ENCODE measurements around the gene DPP6. TPM values are rescaled to one million over a fixed set of nuclear protein-coding genes. Genes with fewer than 3 reads are reported as not detected.

DPP6 gene
- total RNA-seq, 1 experiment from 2014 or later, result not detected

DNA sequence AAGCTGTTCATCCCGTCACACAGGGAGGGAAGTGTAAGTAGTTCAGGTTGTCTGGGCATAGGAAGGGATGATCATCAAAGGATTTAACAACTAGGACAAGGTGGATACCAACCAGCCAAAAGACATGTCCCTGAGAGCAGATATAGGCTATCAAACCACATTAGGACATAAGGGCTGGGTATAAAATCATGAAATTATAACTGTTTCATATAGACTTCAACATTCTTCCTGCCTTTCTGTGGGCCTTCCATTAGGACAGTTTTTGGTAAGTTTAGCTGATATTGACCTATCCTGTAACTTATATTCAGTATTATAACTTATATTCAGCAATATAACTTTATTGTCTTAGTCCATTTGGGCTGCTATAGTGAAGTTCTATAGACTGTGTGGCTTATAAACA is 759.8 kb downstream of the DPP6 start:
- DNase-seq (ENCODE audit: low spot score), result no peak

DNA sequence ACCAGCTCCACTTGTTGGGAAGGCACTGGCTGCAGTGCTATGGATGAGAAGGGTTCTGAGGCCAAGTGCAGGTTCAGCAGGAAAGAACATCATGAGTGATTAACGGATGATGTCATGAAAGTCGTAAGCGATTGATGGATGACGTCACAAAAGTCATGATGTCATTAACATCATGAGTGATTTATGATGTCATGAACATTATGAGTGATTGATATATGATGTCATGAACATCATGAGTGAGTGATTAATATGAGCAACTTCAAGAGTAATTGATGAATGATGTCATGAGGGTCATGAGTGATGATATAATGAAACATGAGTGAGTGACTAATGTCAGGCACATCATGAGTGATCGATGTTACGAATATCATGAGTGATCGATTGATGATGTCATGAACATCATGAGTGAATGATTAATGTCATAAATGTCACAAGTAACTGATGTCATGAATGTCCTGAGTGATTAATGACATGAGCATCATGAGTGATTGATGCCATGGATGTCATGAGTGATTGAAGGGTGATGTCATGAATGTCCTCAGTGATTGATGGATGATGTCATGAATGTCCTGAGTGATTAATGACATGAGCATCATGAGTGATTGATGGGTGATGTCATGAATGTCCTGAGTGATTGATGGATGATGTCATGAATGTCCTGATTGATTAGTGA is 765.2 kb downstream of the DPP6 start:
- DNase-seq (ENCODE audit: low spot score), result no peak

DNA sequence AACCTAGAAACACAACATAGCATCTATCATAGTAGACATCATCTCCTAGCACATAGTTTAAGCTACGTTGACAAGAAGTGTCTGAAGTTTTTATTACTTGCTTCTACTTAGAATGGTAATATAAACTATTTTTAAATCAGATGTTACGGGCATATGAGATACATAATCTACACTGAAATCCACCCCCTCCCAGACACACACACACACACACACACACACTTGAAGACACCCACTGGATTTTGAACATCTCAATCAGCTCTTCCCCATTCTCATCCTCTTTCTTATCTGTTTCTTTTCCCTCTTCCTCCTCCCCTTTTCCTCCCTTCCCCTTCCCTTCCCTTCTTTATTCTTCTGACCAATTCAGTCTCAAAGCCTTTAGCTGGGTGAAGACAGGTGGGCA is 774.8 kb downstream of the DPP6 start:
- no peak for DNase-seq (ENCODE audit: low spot score)

DNA sequence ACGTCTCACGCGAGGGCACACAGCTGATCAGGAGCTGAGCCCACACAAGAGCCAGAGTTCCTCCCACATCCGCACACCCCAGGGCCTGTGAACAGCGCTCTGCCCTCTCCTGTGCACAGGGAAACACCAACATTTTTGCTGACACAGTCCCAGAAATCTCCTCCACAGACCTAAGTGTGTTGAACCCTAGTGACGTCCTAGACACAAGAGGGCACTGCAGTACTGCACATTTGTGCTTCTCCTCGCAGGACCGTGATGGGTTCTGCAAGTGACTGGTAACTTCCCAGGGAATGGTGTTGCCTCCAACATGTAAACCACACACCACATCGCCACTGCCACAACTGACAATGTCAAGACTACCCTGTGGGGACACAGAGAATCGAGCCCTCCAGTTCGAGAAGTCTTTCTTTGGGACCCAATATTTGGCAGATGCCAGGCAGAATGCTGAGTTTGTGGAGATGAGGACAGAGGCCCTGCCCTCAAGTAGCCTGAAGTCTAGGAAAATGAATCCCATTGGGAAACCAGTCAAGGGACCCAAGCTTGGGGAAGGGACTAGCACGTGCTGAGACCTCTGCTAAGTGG is 780.5 kb downstream of the DPP6 start:
- peak; percentile 67 for DNase-seq (ENCODE audit: low spot score)

DNA sequence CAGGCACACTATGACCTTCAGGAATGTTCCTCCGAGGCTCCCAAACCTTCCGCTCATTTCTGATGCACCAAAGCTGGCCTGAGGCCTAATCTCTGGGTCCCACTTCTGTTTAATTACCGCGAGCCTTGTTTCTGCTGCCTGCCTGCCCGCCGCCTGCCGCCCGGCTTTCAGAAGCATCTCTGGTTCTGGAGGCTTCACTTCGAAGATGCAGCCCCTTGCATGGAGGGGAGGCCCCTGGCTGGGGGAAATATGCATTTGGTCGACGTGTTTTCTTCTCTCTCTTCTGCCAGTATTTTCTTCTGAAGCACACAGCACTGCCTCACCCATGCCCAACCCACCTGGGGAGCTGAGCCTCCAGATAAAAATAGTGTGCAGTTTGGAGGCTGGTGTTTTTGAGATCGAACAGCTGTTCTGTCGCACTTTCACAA is 783.8 kb downstream of the DPP6 start:
- no peak for DNase-seq (ENCODE audit: low spot score)

DNA sequence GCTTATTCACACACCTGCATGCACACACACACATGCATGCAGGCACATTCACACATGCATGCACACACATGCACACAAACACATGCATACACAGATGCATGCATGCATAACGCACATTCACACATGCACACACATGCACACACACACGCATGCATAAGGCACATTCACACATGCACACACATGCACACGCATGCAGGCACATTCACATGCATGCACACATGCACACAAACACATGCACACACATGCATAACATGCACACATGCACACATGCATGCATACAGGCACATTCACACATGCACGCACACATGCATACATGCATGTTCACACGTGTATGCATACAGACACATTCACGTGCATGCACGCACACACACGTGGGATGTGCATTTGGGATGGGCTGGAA is 784.9 kb downstream of the DPP6 start:
- no peak for DNase-seq (ENCODE audit: low spot score)

DNA sequence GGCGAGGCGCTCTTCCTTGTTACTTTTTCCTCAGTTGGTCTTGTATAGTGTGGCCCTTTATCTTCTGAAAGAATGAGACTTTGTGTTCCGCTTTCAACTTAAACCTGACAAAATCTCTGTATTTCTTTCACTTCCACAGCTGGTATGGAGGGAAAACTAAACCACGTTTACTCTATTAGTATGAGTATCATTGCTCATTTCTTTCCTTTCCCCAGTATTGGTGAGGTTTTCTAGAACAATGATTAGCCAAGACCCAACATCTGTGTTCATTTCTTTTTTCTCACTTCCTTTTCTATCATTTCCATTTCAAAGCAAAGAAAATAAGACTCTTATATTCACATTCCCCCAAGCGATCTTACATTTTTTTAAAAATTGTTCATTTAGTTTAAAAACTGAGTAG is 785.4 kb downstream of the DPP6 start:
- DNase-seq (ENCODE audit: low spot score), result no peak

DNA sequence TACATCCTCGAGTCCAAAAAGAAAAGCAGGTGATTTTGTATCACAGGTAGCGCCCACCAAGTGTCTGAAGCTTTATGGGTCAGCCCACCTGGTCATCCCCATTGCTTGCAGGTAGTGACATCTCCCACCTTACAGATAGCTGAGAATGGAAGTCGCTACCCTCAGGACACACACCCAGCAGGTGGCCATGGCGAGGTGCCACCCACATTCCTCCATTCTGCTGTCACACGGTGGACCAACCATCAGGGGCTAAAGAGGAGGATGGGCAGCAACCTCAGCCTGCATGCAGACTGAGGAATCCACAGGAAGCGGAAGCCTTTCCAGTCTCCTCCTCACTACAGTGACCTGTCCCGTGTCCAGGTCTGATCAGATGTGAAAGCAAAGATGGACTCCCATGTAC is 787.9 kb downstream of the DPP6 start:
- DNase-seq (ENCODE audit: low spot score), result no peak

DNA sequence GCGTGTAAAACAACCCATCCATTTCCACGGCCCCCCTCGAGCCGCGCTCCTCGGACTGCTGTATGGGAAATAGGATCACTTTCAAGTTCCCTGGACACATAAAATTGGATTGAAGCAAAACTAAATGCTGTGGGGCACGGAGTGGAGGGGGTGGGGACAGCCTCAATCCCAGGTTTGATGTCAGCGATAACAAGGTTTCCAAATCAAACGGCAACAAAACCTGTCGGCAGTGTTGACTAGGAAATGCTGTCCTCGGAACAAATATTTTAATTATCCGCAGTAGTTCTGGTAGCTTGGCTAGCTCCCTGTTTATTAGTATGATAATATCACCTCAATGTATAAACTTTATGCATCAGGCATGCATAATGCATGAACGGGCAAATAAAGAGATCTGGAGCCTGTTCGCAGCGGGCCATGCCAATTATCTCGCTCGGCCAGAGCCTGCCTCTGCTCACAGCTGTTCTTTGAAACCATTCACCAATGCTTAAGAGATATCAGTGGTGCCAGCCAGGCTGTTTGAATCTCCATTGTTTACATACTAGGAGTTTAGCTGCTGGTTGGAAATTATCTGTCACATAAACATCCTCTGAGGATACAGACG is 789.6 kb downstream of the DPP6 start:
- DNase-seq (ENCODE audit: low spot score), result no peak

DNA sequence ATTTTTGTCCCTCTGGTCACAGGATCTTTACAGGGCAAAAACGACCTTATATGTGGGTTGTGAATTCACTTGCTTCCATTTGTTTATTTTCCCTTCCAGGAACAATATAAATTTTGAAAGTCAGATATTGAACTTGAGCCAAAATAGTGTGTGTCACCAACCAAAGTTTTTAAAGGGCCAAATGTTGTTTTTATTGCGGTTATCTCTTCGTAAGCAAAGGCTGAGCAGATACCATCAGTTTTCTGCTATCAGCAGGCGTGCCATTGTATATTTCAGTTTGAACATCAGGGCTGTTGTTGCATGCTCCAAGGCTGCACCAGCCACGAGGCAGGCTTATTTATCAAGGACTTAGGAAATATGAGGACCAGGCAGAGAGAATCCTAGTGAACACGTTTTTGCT is 790.4 kb downstream of the DPP6 start:
- DNase-seq (ENCODE audit: low spot score), result no peak

DNA sequence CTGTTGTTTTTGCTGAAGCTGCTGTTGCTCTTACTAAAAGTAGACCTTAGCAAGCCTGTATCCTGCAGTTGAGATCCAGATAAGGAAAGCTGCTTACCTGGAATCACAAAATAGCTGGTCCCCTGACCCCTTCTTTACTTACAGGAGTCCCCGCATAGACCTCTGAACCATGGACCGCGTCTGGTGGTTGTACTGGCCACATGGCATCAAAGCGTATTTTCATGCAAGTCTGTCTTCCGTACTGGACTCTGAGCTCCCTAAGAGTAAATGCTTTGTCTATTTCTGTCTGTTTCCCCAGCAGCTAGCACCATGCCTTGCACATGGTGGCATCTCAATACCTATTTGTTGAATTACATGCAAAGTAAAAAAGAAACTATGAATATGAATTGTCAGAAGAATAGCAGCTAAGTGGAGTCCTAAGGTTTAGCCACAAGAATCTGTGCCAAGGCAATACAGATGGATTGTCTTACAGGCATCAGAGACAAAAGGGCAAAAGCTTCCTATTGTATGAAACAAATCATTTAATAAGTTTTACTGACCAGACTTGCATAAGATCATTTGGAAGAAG is 791.6 kb downstream of the DPP6 start:
- DNase-seq (ENCODE audit: low spot score), result no peak

DNA sequence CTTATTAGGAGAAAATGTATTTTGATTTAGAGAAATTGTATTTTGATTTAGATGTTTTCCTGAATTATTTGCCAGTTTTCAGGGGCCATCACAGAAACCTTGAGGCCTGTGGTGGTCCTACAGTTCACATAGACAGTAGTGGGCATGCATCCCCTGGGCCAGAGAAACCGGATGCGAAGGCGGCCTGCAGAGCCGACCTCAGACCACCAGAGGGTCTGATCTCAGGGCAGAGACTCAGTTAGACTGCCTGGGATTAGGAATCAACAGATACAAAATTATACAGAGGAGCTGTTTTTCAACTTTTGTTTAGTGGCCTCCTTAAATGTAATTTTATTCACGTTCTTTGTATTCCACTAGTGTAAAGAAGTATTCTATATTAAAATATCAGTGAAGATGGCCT is 792.3 kb downstream of the DPP6 start:
- DNase-seq (ENCODE audit: low spot score), result no peak

DNA sequence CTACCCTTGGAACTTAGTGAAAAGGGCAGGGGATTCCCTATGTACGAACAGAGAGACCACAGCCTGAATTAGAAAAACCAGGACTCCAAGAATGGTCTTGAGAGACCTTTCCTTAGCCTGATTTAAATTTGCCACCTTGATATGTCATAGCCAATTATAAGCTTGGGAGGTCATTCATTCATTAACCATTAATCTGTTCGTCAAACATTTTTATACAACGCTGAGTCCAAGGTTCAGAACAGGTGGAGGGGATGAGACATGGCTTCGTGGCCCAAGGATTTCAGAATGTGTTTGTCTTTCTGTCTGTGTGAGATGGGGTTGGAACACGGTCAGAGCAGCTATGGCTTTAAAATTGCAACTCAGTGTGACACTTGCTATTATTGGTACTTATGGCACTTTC is 792.8 kb downstream of the DPP6 start:
- peak; percentile 67 for DNase-seq (ENCODE audit: low spot score)

DNA sequence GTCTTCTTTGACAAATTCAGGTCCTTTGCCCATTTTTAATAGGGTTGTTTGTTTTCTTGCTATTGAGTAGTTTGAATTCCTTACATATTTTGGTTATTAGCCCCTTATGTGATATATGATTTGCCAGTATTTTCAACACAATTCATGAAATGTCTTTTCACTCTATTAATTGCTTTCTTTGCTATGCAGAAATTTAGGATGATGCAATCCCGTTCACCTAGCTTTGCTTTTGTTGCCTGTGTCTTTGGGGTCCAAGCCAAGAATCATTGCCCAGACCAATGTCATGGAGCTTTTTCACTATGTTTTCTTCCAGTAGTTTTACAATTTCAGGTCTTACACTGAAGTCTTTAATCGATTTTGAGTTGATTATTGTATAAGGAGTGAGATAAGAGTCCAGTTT is 796.3 kb downstream of the DPP6 start:
- DNase-seq (ENCODE audit: low spot score), result no peak

DNA sequence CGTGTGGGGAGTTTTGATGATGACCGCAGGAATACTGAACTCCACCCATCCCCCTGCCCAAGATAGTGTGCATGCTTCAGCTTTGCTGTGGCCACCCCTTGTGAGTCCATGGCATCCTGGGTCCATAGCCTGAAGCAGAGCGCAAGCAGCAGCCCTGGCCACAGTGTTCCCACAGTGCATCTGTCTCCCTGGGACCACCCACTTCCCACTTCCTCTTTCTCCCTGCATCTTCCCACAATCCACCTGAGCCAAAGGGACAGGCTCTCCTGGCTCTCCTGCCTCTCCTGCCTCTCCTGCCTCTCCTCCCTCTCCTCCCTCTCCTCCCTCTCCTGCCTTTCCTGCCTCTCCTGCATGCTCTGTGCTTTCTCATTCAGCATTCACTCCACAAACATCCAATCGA is 800.0 kb downstream of the DPP6 start:
- DNase-seq (ENCODE audit: low spot score), result no peak

DNA sequence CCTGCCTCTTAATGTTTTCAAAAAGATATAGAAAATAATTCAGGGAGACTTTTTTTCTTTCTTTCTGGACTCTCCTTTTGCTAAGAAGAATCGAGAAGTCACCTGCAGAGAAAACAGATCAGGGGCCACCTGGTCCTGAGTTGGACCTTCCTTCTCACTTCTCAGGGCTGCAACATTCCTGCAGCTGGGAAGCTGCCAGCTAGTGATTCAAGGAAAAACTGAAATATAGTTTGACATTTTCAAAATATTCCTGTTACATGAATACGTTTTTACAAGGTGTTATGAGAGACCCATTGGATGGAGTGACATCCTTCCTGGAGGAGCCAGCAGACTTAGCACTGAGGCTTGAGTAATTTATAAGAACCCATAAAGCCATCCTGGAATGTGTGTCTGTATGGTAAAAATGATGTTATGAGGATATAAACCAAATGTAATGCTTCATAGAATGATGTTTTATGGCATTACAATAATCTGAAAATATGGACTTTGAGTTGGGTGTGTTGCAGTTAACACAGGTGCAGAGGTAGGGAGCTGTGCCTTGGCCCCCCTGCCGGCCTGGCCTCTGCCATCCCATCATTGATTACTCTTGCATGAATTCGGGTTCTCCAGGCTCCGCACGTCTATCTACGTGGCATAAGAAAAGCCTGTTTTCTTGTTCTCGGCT is 801.0 kb downstream of the DPP6 start:
- no peak for DNase-seq (ENCODE audit: low spot score)

DNA sequence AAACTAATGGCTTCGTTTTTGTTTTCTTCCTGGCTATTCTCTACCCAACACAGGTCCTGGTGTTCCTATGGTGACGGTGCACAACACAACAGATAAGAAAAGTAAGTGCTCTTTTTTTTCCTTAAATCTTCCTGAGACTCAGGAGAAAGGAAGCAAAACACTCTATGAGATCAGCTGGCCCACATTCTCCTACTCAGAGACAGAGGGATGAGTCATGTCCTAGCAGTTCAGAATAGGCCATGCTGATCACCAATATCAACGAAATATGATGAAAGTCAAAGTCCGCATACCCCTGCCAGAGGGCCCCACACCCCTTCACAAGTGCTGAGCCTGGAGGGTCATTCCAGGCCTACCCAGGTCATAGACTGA is 801.5 kb downstream of the DPP6 start:
- no peak for DNase-seq (ENCODE audit: low spot score)

DNA sequence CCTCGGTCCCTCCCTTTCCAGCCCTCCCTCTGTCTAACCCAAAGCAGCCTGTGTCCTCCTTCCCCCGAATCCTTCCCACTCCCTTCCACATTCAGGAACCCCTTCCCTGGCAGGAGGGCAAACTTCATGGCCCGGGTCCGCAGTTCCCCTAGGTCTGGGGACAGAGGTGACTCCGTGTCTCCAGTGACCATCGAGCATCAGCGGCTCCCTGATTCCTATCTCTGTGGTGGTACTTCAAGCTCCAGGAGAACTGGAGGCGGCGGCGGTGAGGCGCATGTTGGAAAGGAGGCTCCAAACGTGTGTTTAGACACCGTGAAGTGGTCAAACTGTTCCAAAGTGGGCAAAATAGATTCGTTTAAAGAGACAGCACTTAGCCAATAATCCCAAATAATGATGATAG is 802.6 kb downstream of the DPP6 start:
- DNase-seq (ENCODE audit: low spot score), result no peak

DNA sequence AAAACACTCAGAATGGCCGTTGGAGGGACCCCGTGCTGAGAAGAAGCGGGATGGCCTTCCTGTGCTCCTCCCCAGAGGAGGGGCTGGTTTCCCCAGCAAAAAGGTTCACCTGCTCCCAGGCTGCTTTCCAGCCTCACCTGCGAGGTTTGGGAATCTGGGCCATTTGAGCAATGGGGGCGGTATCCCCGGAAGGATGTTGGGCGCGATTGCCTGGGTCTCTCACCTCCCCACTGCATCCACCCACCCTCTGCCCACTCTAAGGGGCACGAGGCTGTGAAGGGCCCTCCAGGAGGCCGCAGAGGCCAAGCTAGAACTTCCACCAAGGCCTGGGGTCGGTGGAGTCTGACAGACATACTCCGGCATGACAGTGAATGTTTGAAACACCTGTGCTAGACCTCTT is 803.2 kb downstream of the DPP6 start:
- no peak for DNase-seq (ENCODE audit: low spot score)

DNA sequence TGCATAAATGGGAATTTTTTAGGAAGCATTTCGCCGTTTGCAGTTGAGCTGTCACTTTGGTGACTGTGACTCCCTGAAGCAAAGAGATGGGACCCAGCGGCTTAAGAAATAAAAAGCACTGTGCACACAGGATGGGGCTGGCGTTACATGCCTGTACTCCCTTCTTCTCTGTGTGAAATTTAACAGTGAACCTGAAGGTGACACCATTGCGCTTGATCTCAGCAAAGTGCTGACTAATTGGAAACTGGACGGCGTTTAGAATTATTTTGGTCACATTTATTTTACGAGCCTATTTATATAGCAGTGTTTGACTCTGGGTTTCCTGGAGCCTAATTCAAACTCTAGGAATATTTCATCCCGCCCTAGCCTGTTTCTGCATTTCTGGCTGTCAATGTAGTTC is 804.5 kb downstream of the DPP6 start:
- DNase-seq (ENCODE audit: low spot score), result no peak

DNA sequence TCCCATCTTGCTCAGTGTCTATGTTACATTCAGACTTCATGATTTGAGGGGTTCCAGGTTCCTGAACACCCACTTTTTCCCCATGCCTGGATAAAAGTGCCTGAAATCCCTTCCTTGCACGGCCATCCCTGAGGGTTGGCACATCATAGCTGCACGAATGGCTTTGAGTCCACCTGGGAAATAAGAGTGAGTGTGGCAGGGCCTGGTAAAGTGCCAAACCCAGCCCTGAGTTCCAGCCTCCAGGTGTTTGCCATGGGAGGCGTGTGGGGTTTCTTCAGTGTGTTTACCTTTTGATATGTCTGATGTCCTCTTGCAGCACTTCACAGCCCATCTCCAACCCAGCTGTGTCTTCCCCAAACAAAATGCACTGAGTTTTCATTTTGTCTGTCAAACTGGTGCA is 805.0 kb downstream of the DPP6 start:
- no peak for DNase-seq (ENCODE audit: low spot score)

Data from HT-29 (cell line).